Nephron progenitor cell (in vitro differentiated cells): ENCODE measurements around the gene WWOX.

Source experiments
- DNase-seq: peaks from one replicate; pipeline ENCODE4 v3.0.0; 2021
- H3K27ac Mint-ChIP-seq: 2 replicates; pipeline ENCODE4 v1.8.0; 2021; ENCODE audit warnings: mild to moderate bottlenecking, moderate library complexity, mixed read lengths
- H3K27me3 Mint-ChIP-seq: 2 replicates; pipeline ENCODE4 v1.8.0; 2021; ENCODE audit warnings: mild to moderate bottlenecking, low read depth, mixed read lengths; ENCODE audit not compliant: poor library complexity
- H3K36me3 Mint-ChIP-seq: 2 replicates; pipeline ENCODE4 v1.8.0; 2021; ENCODE audit warnings: low read depth, mixed read lengths
- H3K4me1 Mint-ChIP-seq: 2 replicates; pipeline ENCODE4 v1.8.0; 2021; ENCODE audit warnings: mixed read lengths
- H3K4me3 Mint-ChIP-seq: 2 replicates; pipeline ENCODE4 v1.8.0; 2021; ENCODE audit warnings: mild to moderate bottlenecking, moderate library complexity, mixed read lengths
- H3K9me3 Mint-ChIP-seq: 2 replicates; pipeline ENCODE4 v1.8.0; 2021; ENCODE audit warnings: mild to moderate bottlenecking, moderate library complexity, mixed read lengths
- CTCF ChIP-seq: fragments of 200-600 bp; sonication (generic); IDR thresholded peaks from 2 replicates; pipeline ENCODE4 v1.5.0; 2021; ENCODE audit warnings: antibody characterized with exemption

Gene WWOX

GRCh38 chr16:78431004-78431670 is 331.7 kb downstream of the WWOX start:
- no peak for DNase-seq
- H3K27me3 Mint-ChIP-seq: peaks cover 3% of the 10 kb centered on the region
- H3K36me3 Mint-ChIP-seq: peaks cover 66% of the 10 kb centered on the region
- H3K4me1 Mint-ChIP-seq: peaks cover 38% of the 10 kb centered on the region
- TF ChIP-seq CTCF: no peak
- H3K4me3 Mint-ChIP-seq: no peak overlapping the region
- no peak overlapping the region for H3K27ac Mint-ChIP-seq
- H3K9me3 Mint-ChIP-seq: peaks cover 24% of the 10 kb centered on the region

GRCh38 chr16:78431701-78432100 is 332.2 kb downstream of the WWOX start:
- Mint-ChIP-seq H3K9me3 (peaks cover 24% of the 10 kb centered on the region), H3K27me3 (peaks cover 3% of the 10 kb centered on the region), H3K27ac (no peak overlapping the region), H3K4me3 (no peak overlapping the region), H3K36me3 (peaks cover 66% of the 10 kb centered on the region), H3K4me1 (peaks cover 33% of the 10 kb centered on the region)
- no peak for DNase-seq
- no peak for TF ChIP-seq CTCF

- Mint-ChIP-seq H3K36me3 (peaks cover 58% of the 10 kb centered on the region), H3K27ac (no peak overlapping the region), H3K4me3 (no peak overlapping the region), H3K27me3 (peaks cover 3% of the 10 kb centered on the region), H3K4me1 (peaks cover 25% of the 10 kb centered on the region), H3K9me3 (peaks cover 21% of the 10 kb centered on the region)
- no peak for TF ChIP-seq CTCF
- no peak for DNase-seq
These were observed 333.0 kb downstream of the WWOX start for GRCh38 chr16:78432451-78432850.

GRCh38 chr16:78433116-78433515 is 333.7 kb downstream of the WWOX start:
- Mint-ChIP-seq H3K27ac (peak overlapping the region; percentile 50), H3K27me3 (peaks cover 3% of the 10 kb centered on the region), H3K4me3 (no peak overlapping the region), H3K36me3 (peaks cover 58% of the 10 kb centered on the region), H3K4me1 (peaks cover 24% of the 10 kb centered on the region), H3K9me3 (peaks cover 21% of the 10 kb centered on the region)
- TF ChIP-seq CTCF: no peak
- DNase-seq: no peak

- no peak for TF ChIP-seq CTCF
- peaks cover 32% of the 10 kb centered on the region for H3K4me1 Mint-ChIP-seq
- H3K4me3 Mint-ChIP-seq: no peak overlapping the region
These were observed 334.9 kb downstream of the WWOX start for GRCh38 chr16:78434401-78434800.

GRCh38 chr16:78435260-78435659 is 335.8 kb downstream of the WWOX start:
- peaks cover 7% of the 10 kb centered on the region for H3K9me3 Mint-ChIP-seq
- DNase-seq: no peak
- peak overlapping the region; percentile 64 for H3K27ac Mint-ChIP-seq
- no peak overlapping the region for H3K4me3 Mint-ChIP-seq
- H3K4me1 Mint-ChIP-seq: peaks cover 26% of the 10 kb centered on the region
- H3K36me3 Mint-ChIP-seq: peaks cover 39% of the 10 kb centered on the region
- peaks cover 3% of the 10 kb centered on the region for H3K27me3 Mint-ChIP-seq
- no peak for TF ChIP-seq CTCF

More at GRCh38 chr16:78434401-78434800, 334.9 kb downstream of the WWOX start:
- peaks cover 3% of the 10 kb centered on the region for H3K27me3 Mint-ChIP-seq
- H3K9me3 Mint-ChIP-seq: peaks cover 13% of the 10 kb centered on the region
- peak overlapping the region; percentile 26 for H3K27ac Mint-ChIP-seq
- no peak for DNase-seq
- H3K36me3 Mint-ChIP-seq: peaks cover 48% of the 10 kb centered on the region
